ENCODE data around the gene SBNO1. TPM values are rescaled to one million over a fixed set of nuclear protein-coding genes. Genes with fewer than 3 reads are reported as not detected.
A peak's percentile ranks its signal among the peaks of the same experiment; 100 is the strongest.

The SBNO1 gene
- total RNA-seq, 2 experiments from 2014 or later, result 21.3 to 21.9 TPM

- H3K27me3 ChIP-seq (ENCODE audit: control insufficient read depth in 1 of 2, insufficient read depth in 2 of 2, low read length in 2 of 2), result no peaks in the 10 kb centered on the region
- ATAC-seq (ENCODE audit: poor library complexity), result no peak
- Mint-ChIP-seq H3K27me3 (no peaks in the 10 kb centered on the region), H3K27ac (peak overlapping the region; percentile 61), H3K4me1 (ENCODE audit: low read depth) (peaks cover 52% of the 10 kb centered on the region), H3K4me3 (no peak overlapping the region), H3K36me3 (ENCODE audit: low read depth) (peaks cover 42% of the 10 kb centered on the region), H3K9me3 (no peaks in the 10 kb centered on the region)
- ChIA-PET CTCF (interaction anchor here (1.8 kb wide), 1 partner anchor 14 kb away, joined by 9 read pairs; no protein-coding TSS in a partner anchor), POLR2A (interaction anchor here (0.9 to 1.1 kb wide), 4 partner anchors 9 to 97 kb away, joined by 3 read pairs; no protein-coding TSS in a partner anchor)
- no peaks in the 10 kb centered on the region for H3K9me3 ChIP-seq (ENCODE audit: control insufficient read depth in 1 of 2, insufficient read depth in 1 of 2, low read length in 2 of 2)
- peaks cover 47% of the 10 kb centered on the region for H3K36me3 ChIP-seq (ENCODE audit: insufficient read depth, low read length)
- no peak for TF ChIP-seq CTCF (IDR thresholded peaks at IDR 0.05)
- peaks cover 17% of the 10 kb centered on the region for H3K4me1 ChIP-seq (ENCODE audit: insufficient read depth, low read length)
- no peak overlapping the region for H3K27ac ChIP-seq (ENCODE audit: low read depth in 1 of 2, low read length in 2 of 2)
- H3K4me3 ChIP-seq (ENCODE audit: low read length), result no peak overlapping the region
- no peak for DNase-seq
- intact Hi-C loops (cut with DNase I, micrococcal nuclease), result no loop called here
Measured at GRCh38 chr12:123351349-123351748, 13.3 kb downstream of the SBNO1 start.

GRCh38 chr12:123346946-123347345 lies 17.7 kb downstream of the SBNO1 start:
- no peak overlapping the region for H3K27ac Mint-ChIP-seq
- no peak overlapping the region for H3K27ac ChIP-seq (ENCODE audit: low read depth in 1 of 2, low read length in 2 of 2)
- no peaks in the 10 kb centered on the region for H3K9me3 ChIP-seq (ENCODE audit: control insufficient read depth in 1 of 2, insufficient read depth in 1 of 2, low read length in 2 of 2)
- H3K4me3 ChIP-seq (ENCODE audit: low read length), result no peak overlapping the region
- H3K4me1 Mint-ChIP-seq (ENCODE audit: low read depth), result peaks cover 23% of the 10 kb centered on the region
- no peaks in the 10 kb centered on the region for H3K27me3 ChIP-seq (ENCODE audit: control insufficient read depth in 1 of 2, insufficient read depth in 2 of 2, low read length in 2 of 2)
- H3K4me1 ChIP-seq (ENCODE audit: insufficient read depth, low read length), result peaks cover 9% of the 10 kb centered on the region
- intact Hi-C loops (cut with DNase I, micrococcal nuclease), result no loop called here
- no peaks in the 10 kb centered on the region for H3K27me3 Mint-ChIP-seq
- no peak overlapping the region for H3K4me3 Mint-ChIP-seq
- DNase-seq (no peak), ATAC-seq (ENCODE audit: poor library complexity) (no peak)
- peaks cover 61% of the 10 kb centered on the region for H3K36me3 Mint-ChIP-seq (ENCODE audit: low read depth)
- CTCF ChIA-PET, result no interaction called here
- peaks cover 76% of the 10 kb centered on the region for H3K36me3 ChIP-seq (ENCODE audit: insufficient read depth, low read length)
- TF ChIP-seq CTCF (IDR thresholded peaks at IDR 0.05), result no peak
- no peaks in the 10 kb centered on the region for H3K9me3 Mint-ChIP-seq
- POLR2A ChIA-PET, result no interaction called here

GRCh38 chr12:123344086-123344485 lies 20.6 kb downstream of the SBNO1 start:
- Mint-ChIP-seq H3K4me3 (no peak overlapping the region), H3K27ac (no peak overlapping the region), H3K36me3 (ENCODE audit: low read depth) (peaks cover 67% of the 10 kb centered on the region), H3K4me1 (ENCODE audit: low read depth) (peaks cover 17% of the 10 kb centered on the region), H3K27me3 (no peaks in the 10 kb centered on the region), H3K9me3 (no peaks in the 10 kb centered on the region)
- H3K36me3 ChIP-seq (ENCODE audit: insufficient read depth, low read length), result peaks cover 82% of the 10 kb centered on the region
- ATAC-seq (ENCODE audit: poor library complexity), result no peak
- ChIA-PET CTCF (interaction anchor here (0.7 to 2.2 kb wide), 2 partner anchors 21 to 259 kb away, joined by 5 to 6 read pairs; no protein-coding TSS in a partner anchor), POLR2A (interaction anchor here (1.4 kb wide), 1 partner anchor 21 kb away, joined by 5 read pairs; the partner anchor contains the start of gene SBNO1)
- DNase-seq, result no peak
- H3K27me3 ChIP-seq (ENCODE audit: control insufficient read depth in 1 of 2, insufficient read depth in 2 of 2, low read length in 2 of 2), result no peaks in the 10 kb centered on the region
- no peak for TF ChIP-seq CTCF (IDR thresholded peaks at IDR 0.05)
- intact Hi-C loops (cut with DNase I, micrococcal nuclease), result no loop called here
- H3K9me3 ChIP-seq (ENCODE audit: control insufficient read depth in 1 of 2, insufficient read depth in 1 of 2, low read length in 2 of 2), result no peaks in the 10 kb centered on the region
- no peaks in the 10 kb centered on the region for H3K4me1 ChIP-seq (ENCODE audit: insufficient read depth, low read length)
- H3K4me3 ChIP-seq (ENCODE audit: low read length), result no peak overlapping the region
- no peak overlapping the region for H3K27ac ChIP-seq (ENCODE audit: low read depth in 1 of 2, low read length in 2 of 2)
